Esophagus muscularis mucosa (tissue), 4 donors: ENCODE results near the gene KIRREL2. TPM values are rescaled to one million over a fixed set of nuclear protein-coding genes. Genes with fewer than 3 reads are reported as not detected.

Source experiments
- DNase-seq: peaks from one replicate; pipeline ENCODE4 v3.0.0-alpha.2; 2017; ENCODE audit errors: extremely low spot score
- H3K27ac ChIP-seq, 4 donors: fragments of 200-600 bp; sonication (generic); replicated peaks in 1 of 4; 1 replicate in 3 of 4; 2 replicates in 1 of 4; pipeline ENCODE4 v1.5.1; 2016 to 2019; ENCODE audit warnings: mild to moderate bottlenecking in 1 of 4
- H3K27me3 ChIP-seq, 4 donors: fragments of 200-600 bp; sonication (generic); one replicate each; pipeline versions ENCODE4 v1.5.1 to v1.6.0; 2016 to 2019
- H3K36me3 ChIP-seq, 4 donors: fragments of 200-600 bp; sonication (generic); one replicate each; pipeline ENCODE4 v1.5.1; 2016 to 2019
- H3K4me1 ChIP-seq, 4 donors: fragments of 200-600 bp; sonication (generic); one replicate each; pipeline ENCODE4 v1.5.1; 2016 to 2019
- H3K4me3 ChIP-seq, 4 donors: fragments of 200-600 bp; sonication (generic); 1 replicate in 2 of 4; 2 replicates in 2 of 4; pipeline ENCODE4 v1.5.1; 2016 to 2019; ENCODE audit warnings: mild to moderate bottlenecking in 4 of 4, moderate library complexity in 1 of 4
- H3K9me3 ChIP-seq, 4 donors: fragments of 200-600 bp; sonication (generic); 1 replicate in 3 of 4; 2 replicates in 1 of 4; pipeline ENCODE4 v1.5.1; 2016 to 2019
- CTCF ChIP-seq, 3 experiments: fragments of 200-600 bp in 2 of 3; fragments of 450-650 bp in 1 of 3; sonication (generic) in 2 of 3; IDR thresholded peaks; one replicate each; pipeline ENCODE4 v1.5.1; 2017 to 2019; ENCODE audit warnings: antibody characterized with exemption in 3 of 3, mild to moderate bottlenecking in 2 of 3, moderate library complexity in 1 of 3
- EP300 ChIP-seq: sonication (generic); formaldehyde crosslinking; IDR thresholded peaks from one replicate; pipeline ENCODE4 v1.6.1; 2017; ENCODE audit warnings: antibody characterized with exemption
- POLR2A ChIP-seq: fragments of 450-650 bp; IDR thresholded peaks from one replicate; pipeline ENCODE4 v1.6.1; 2017; ENCODE audit warnings: antibody characterized with exemption, moderate library complexity, mild to moderate bottlenecking, low read depth
- POLR2AphosphoS5 ChIP-seq, 2 donors: sonication (generic); formaldehyde crosslinking; IDR thresholded peaks; one replicate each; pipeline ENCODE4 v1.6.1; 2017; ENCODE audit warnings: antibody characterized with exemption in 2 of 2
- WGBS: methylation state at CpG from one replicate; pipeline ENCODE4 v1.1.5; 2018; 5-methylcytosine and 5-hydroxymethylcytosine counted together
- intact Hi-C: fragments of 100-400 bp; cut with DNase I; formaldehyde crosslinking; loops from one replicate; pipeline ENCODE4 v1.15.1; 2023
- total RNA-seq, 4 donors: library from RNA; depleted of rRNA; stranded (reverse); fragments of >200 nt; gene quantifications; one replicate each; pipeline versions ENCODE4 v1.1.0 to v1.2.1, GENCODE V29; 2016

Gene KIRREL2
- total RNA-seq, 4 donors from 2014 or later = not detected

GRCh38 chr19:35813043-35813890, 43.4 kb upstream of the KIRREL2 start:
- Histone ChIP-seq H3K4me1 (no peaks in the 10 kb centered on the region), H3K36me3 (no peaks in the 10 kb centered on the region), H3K27me3 (peaks cover 0 to 75% (median under 1%) of the 10 kb centered on the region in 4 donors), H3K27ac (no peak overlapping the region), H3K4me3 (no peak overlapping the region), H3K9me3 (no peaks in the 10 kb centered on the region)
- intact Hi-C loops = no loop called here
- TF ChIP-seq EP300 (no peak), POLR2A (no peak), POLR2AphosphoS5 (IDR thresholded peaks at IDR 0.05) (no peak), CTCF (IDR thresholded peaks at IDR 0.05) (no peak)
- WGBS = 72% methylated on average over 11 of the region's 11 CpGs
- no peak for DNase-seq

- TF ChIP-seq POLR2A (no peak), POLR2AphosphoS5 (IDR thresholded peaks at IDR 0.05) (no peak)
- Histone ChIP-seq H3K4me1 (no peaks in the 10 kb centered on the region), H3K4me3 (no peak overlapping the region), H3K36me3 (no peaks in the 10 kb centered on the region), H3K27me3 (peaks cover 0 to 69% (median 3%) of the 10 kb centered on the region in 4 donors), H3K27ac (no peak overlapping the region), H3K9me3 (no peaks in the 10 kb centered on the region)
- intact Hi-C loops = no loop called here
- DNase-seq = no peak
- WGBS = 54% methylated on average over 3 of the region's 6 CpGs
Observed at GRCh38 chr19:35816262-35816661, 40.4 kb upstream of the KIRREL2 start.

- WGBS = 81% methylated on average over 9 of the region's 9 CpGs
- no peak overlapping the region for H3K27ac ChIP-seq
- intact Hi-C loops = no loop called here
- TF ChIP-seq POLR2AphosphoS5 (IDR thresholded peaks at IDR 0.05) = no peak
- TF ChIP-seq POLR2A = no peak
- TF ChIP-seq EP300 = no peak
- no peak for TF ChIP-seq CTCF (IDR thresholded peaks at IDR 0.05)
- H3K27me3 ChIP-seq = peaks cover 0 to 69% (median 3%) of the 10 kb centered on the region in 4 donors
- no peaks in the 10 kb centered on the region for H3K9me3 ChIP-seq
- DNase-seq = no peak
- no peak overlapping the region for H3K4me3 ChIP-seq
- no peaks in the 10 kb centered on the region for H3K4me1 ChIP-seq
- H3K36me3 ChIP-seq = no peaks in the 10 kb centered on the region
Observed at GRCh38 chr19:35816846-35817245, 39.9 kb upstream of the KIRREL2 start.

- H3K4me3 ChIP-seq = no peak overlapping the region
- H3K4me1 ChIP-seq = no peaks in the 10 kb centered on the region
- intact Hi-C loops = no loop called here
- 50% methylated on average over 3 of the region's 3 CpGs for WGBS
- peaks cover 0 to 69% (median 3%) of the 10 kb centered on the region in 4 donors for H3K27me3 ChIP-seq
- no peak for DNase-seq
- H3K27ac ChIP-seq = no peak overlapping the region
- no peaks in the 10 kb centered on the region for H3K36me3 ChIP-seq
- no peaks in the 10 kb centered on the region for H3K9me3 ChIP-seq
- TF ChIP-seq CTCF (IDR thresholded peaks at IDR 0.05) = no peak
- no peak for TF ChIP-seq POLR2AphosphoS5 (IDR thresholded peaks at IDR 0.05)
- no peak for TF ChIP-seq EP300
Observed at GRCh38 chr19:35818445-35818844, 38.3 kb upstream of the KIRREL2 start.

- H3K4me3 ChIP-seq = no peak overlapping the region
- no peak overlapping the region for H3K27ac ChIP-seq
- 81% methylated on average over 3 of the region's 3 CpGs for whole genome bisulfite sequencing
- H3K36me3 ChIP-seq = no peaks in the 10 kb centered on the region
- TF ChIP-seq CTCF (IDR thresholded peaks at IDR 0.05) (no peak), POLR2A (no peak), EP300 (no peak), POLR2AphosphoS5 (IDR thresholded peaks at IDR 0.05) (no peak)
- peaks cover 0 to 68% (median 3%) of the 10 kb centered on the region in 4 donors for H3K27me3 ChIP-seq
- no peaks in the 10 kb centered on the region for H3K9me3 ChIP-seq
- intact Hi-C loops = loop anchor here (5.0 kb wide), 1 partner anchor 130 kb away; no protein-coding TSS in a partner anchor
- DNase-seq = no peak
- no peaks in the 10 kb centered on the region for H3K4me1 ChIP-seq
Observed at GRCh38 chr19:35822579-35822978, 34.1 kb upstream of the KIRREL2 start.
